Fibroblast of skin of left quadriceps (primary cell): ENCODE results near the gene KCNJ8.
"Not testable (repeated sequence)": the region's sequence is repeated elsewhere in the genome, so short reads cannot be mapped to it uniquely, and the experiment has no call there.

Source experiments
- DNase-seq, 2 experiments: peaks; one replicate each; pipeline ENCODE4 v3.0.0-alpha.2; 2013; ENCODE audit warnings: low read depth in 2 of 2

The KCNJ8 gene

GRCh38 chr12:21786041-21786531 is 11.6 kb upstream of the KCNJ8 start:
- DNase-seq = no peak

GRCh38 chr12:21782723-21783122 is 8.2 kb upstream of the KCNJ8 start:
- DNase-seq = not testable (repeated sequence)

GRCh38 chr12:21780786-21781185 is 6.3 kb upstream of the KCNJ8 start:
- DNase-seq = no peak

- no peak for DNase-seq
Observed at GRCh38 chr12:21776175-21776574, 1.7 kb upstream of the KCNJ8 start.

- DNase-seq = no peak
Observed at GRCh38 chr12:21775133-21775820, 771 bp upstream of the KCNJ8 start.

- DNase-seq = no peak
Observed at GRCh38 chr12:21773806-21774205, 700 bp downstream of the KCNJ8 start.

GRCh38 chr12:21773263-21773741 is 1.2 kb downstream of the KCNJ8 start:
- DNase-seq = no peak

- DNase-seq = no peak
Observed at GRCh38 chr12:21771311-21771710, 3.2 kb downstream of the KCNJ8 start.

- DNase-seq = no peak
Observed at GRCh38 chr12:21769307-21769706, 5.2 kb downstream of the KCNJ8 start.

GRCh38 chr12:21766403-21766802 is 8.1 kb downstream of the KCNJ8 start:
- DNase-seq = no peak

- no peak for DNase-seq
Observed at GRCh38 chr12:21764950-21765349, 9.6 kb downstream of the KCNJ8 start.

GRCh38 chr12:21764065-21764464 is 10.4 kb downstream of the KCNJ8 start:
- DNase-seq = no peak

- DNase-seq = no peak
Observed at GRCh38 chr12:21763531-21763930, 11.0 kb downstream of the KCNJ8 start.

- DNase-seq = no peak
Observed at GRCh38 chr12:21759737-21760136, 14.8 kb downstream of the KCNJ8 start.

- DNase-seq = no peak
Observed at GRCh38 chr12:21757735-21758134, 16.8 kb downstream of the KCNJ8 start.

GRCh38 chr12:21756699-21757098 is 17.8 kb downstream of the KCNJ8 start:
- DNase-seq = no peak

- no peak for DNase-seq
Observed at GRCh38 chr12:21751517-21751916, 23.0 kb downstream of the KCNJ8 start.

GRCh38 chr12:21745258-21745657 is 29.2 kb downstream of the KCNJ8 start:
- no peak for DNase-seq

GRCh38 chr12:21731144-21731543 is 43.4 kb downstream of the KCNJ8 start:
- no peak for DNase-seq

- no peak for DNase-seq
Observed at GRCh38 chr12:21725731-21726130, 48.8 kb downstream of the KCNJ8 start.

- no peak for DNase-seq
Observed at GRCh38 chr12:21718944-21719650, 55.4 kb downstream of the KCNJ8 start.

- no peak for DNase-seq
Observed at GRCh38 chr12:21718403-21718802, 56.1 kb downstream of the KCNJ8 start.

- DNase-seq = no peak
Observed at GRCh38 chr12:21717767-21718166, 56.7 kb downstream of the KCNJ8 start.
